GM19324 (cell line): ENCODE results near the gene DOCK7.
"Not testable (repeated sequence)": the region's sequence is repeated elsewhere in the genome, so short reads cannot be mapped to it uniquely, and the experiment has no call there.

Experiments
- ATAC-seq: cut with Tn5 transposase; IDR thresholded peaks from one replicate; pipeline ENCODE4 v1.9.1; 2021; ENCODE audit warnings: mild to moderate bottlenecking, moderate library complexity; ENCODE audit not compliant: unreplicated experiment, low FRiP score

DOCK7 gene

GRCh38 chr1:62698161-62698560 is 10.0 kb upstream of the DOCK7 start:
- not testable (repeated sequence) for ATAC-seq

GRCh38 chr1:62694479-62694878 is 6.3 kb upstream of the DOCK7 start:
- ATAC-seq = not testable (repeated sequence)

DNA sequence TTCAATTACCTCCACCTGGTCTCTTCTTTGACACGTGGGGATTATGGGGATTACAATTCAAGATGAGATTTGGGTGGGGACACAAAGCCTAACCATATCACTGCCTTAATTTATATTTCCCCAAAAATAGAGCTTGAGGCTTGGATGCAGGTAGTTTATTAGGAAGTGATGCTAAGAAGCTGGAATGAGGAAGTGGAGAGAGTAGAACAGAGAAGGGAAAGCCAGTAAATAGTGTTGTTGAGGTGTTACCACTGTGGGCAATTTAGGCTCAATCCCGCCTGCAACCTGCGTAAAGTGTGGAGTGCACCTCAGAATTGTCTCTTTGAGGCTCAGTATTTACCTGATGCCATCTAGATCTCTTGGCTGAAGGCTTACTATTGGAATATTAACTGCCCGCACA is 4.9 kb upstream of the DOCK7 start:
- ATAC-seq = no peak

DNA sequence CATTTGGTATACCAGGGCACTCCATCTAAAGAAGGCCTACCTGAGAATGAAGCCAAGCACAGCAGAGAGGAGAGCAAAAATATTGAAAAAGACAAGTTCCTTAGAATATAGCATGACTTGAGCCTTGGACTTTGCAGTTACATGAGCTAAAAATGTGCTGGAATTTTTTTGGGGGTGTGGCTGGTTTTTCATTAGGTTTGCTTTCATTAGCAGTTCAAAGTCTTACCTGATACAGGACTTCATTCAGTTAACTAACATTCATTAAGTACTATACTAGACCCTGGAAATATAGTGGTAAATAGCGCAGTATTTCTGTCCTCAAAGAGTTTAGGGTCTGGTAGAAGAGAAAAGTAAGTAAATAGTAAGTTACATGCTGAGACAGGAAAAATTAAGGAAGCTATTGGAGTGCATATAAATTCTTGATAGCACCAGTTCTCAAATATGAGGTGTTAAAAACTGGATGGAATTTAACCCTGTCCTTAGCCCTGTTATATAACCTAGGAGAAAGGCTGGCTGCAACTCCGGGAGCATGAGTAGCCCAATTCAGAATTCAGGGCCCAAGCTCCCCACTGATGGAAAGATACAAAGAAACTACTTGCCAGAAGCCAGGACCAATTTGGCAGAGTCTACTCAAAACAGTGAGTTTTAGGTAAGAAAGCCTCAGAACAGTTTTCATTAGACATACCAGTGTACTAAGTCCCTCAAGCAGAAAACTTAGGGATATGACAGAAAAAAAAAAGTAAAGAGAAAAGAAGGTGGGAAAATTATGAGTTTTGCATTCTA is 3.1 kb upstream of the DOCK7 start:
- no peak for ATAC-seq

DNA sequence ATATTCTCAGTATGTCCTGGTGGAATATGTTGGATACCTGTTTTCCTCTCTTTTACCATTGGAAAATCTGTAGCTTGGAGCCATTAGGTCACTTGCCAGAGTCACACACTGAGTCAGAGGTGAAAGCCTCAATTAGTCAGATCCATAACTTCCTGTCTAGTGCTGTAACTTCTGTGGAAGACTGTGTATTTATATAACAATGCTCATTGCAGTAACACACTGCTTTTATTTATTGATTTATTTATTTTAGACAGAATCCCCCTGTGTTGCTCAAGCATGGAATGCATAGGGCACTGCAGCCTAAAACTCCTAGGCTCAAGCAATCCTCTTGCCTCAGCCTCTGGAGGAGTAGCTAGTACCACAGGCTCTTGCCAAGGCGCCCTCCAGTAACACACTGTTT is 1.3 kb upstream of the DOCK7 start:
- no peak for ATAC-seq

DNA sequence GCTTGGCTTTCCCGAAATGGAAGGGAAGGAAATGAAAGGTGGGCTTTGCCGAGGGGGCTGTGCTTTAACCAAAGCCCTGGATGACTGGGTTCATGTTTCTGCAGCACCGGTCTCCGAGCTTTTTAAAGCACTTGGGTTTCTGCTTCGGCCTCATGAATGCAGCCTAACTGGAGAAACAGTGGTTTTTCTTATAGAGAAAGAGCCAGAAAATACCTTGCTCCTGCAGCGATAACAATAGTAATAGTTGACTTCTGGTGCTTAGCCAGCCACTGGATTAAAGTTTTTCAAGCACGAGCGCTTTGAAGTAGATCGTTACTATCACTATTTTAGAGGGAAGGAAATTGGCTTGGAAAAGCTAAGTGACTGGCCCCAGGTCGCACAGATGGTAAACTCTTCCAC is 500 bp upstream of the DOCK7 start:
- peak; percentile 3 for ATAC-seq

DNA sequence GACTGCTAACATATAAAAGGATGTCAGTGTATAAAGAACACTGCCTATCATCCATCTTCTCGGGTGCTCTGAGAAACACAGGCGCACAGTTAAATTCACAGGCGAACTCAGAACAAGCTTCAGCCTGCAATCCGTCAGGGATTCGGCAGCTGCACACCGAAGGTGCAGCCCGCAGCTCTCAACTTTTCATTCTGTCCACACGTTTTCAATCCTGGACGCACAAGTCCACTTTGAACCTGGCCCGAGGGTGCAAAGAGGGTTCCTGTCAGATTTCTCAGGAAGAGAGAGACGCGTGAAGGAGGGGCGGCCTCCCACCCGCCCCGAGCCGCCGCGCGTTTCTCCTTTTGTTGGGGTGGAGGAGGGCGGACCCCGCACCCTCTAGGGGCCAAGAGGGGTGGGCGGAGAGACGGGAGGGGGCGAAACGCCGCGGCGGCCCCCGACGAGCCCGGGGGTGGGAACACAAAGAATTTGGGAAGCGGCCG is 724 bp downstream of the DOCK7 start:
- peak; percentile 41 for ATAC-seq

DNA sequence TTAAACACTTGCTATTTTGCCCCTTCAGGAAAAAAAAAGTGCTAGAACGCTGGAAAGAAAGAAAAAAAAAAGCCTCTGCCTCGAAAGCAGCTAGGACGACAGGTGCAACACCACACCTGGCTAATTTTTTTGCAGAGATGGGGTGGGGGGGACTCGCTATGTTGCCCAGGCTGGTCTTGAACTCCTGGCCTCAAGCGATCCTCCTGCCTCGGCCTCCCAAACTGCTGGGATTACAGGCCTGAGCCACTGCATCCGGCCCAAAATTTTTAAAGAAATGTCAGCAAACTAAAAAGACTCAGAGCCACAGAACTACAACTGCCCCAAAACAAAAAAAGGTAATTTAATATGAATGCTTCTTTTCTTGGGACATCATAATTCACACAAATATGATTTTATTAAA is 1.4 kb downstream of the DOCK7 start:
- no peak for ATAC-seq

DNA sequence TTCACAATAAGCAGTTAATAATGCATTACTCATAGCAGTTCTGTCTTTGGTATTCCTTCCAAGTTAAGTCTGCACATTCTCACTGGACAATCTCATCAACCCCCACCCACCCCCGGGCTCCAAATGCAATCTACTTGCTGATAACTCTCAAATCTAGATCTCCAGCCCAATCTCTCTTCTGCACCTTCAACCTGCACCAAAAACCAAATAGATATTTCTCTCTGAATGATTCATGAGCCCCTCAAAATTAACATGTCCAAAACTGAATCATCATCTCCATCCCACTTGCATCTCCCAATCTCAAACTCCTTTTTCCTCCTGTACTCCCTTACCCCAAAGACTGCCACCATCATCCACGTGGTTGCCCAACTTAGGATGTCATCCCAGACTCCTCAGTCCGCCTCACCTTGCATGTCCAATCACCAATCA is 2.7 kb downstream of the DOCK7 start:
- ATAC-seq = no peak

GRCh38 chr1:62682531-62682930 is 5.7 kb downstream of the DOCK7 start:
- no peak for ATAC-seq

GRCh38 chr1:62680992-62681391 is 7.2 kb downstream of the DOCK7 start:
- ATAC-seq = not testable (repeated sequence)

DNA sequence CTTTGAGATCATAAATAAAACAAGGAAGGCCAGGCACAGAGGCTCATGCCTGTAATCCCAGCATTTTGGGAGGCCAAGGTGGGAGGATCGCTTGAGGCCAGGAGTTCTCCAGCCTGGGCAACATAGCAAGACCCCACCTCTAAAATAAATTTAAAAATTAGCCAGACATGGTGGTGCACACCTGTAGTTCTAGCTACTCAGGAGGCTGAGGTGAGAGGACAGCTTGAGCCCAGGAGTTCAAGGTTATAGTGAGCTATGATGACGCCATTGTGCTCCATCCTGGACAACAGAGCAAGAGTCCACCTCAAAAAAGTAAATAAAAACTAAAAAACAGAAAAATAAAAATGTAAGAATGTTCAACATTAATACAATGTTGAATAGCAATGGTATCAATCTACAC is 10.4 kb downstream of the DOCK7 start:
- ATAC-seq = not testable (repeated sequence)

DNA sequence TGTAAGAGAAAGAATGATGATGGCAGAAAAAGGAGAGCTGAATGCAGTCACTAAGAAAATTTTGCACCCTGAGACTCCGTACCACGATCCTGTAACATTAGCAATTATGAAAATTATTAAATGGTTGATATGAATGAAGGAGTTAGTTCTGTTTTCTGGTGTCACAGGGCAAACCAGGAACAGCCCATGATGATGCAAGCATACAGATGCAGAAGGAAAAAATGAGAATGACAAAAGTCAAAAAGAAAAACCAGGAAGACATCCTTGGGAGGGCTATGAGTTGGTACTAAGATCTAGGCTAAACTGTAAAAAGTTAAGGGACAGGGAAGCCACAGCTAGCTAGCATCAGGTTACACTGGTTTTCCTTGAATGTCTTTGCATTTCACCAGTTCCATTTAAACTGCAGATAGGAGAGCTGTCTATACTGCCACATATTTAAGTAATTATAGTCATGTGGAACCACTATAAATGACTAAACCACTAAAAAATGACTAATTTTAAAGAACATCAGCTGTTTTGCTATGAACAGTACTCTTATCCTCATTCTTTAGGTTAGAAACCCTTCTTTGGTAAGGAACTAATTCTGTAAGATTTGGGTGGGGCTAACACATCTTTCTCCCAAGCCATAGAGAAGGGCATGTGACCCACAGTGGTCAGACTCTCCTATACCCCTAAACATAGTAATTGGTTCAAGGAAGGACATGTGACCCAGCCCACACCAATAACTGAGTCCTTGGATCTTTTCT is 11.4 kb downstream of the DOCK7 start:
- ATAC-seq = no peak

DNA sequence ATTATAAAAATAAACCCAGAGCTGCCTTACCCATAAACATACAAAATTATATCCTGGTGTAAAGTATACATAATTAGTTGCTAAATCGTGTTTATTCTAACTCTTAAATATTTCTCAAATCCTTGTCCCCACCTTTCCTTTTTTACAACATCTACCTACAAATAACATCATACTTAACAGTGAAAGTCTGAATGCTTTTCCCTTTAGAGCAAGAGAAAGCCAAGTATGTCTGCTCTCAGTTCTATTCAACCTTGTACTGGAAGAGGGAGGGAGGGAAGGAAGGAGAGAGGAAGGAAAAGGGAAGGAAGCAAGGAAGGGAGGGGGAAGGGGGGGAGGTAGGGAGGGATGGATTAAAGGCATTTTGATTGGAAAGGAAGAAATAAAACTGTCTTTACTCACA is 14.6 kb downstream of the DOCK7 start:
- ATAC-seq = no peak

DNA sequence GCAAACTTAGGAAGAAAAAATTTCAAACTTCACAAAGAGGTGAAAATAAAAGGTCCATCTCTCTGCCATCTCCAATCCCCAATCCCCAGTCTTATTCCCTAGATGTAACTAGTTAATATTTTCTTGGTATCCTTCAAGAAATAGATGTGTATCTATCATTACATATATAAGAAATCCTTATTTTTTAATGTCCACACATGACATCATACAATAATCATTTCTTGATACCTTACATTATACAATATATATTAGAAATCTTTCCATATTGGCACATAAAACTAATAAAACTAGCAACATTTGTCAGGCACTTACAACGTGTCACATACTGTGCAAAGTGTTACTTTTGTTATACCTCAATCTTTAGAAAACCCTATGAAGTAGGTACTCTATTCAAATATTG is 16.2 kb downstream of the DOCK7 start:
- ATAC-seq = no peak

- no peak for ATAC-seq
Measured at GRCh38 chr1:62654744-62655143, 33.4 kb downstream of the DOCK7 start.

- ATAC-seq = no peak
Measured at GRCh38 chr1:62652387-62652786, 35.8 kb downstream of the DOCK7 start.

DNA sequence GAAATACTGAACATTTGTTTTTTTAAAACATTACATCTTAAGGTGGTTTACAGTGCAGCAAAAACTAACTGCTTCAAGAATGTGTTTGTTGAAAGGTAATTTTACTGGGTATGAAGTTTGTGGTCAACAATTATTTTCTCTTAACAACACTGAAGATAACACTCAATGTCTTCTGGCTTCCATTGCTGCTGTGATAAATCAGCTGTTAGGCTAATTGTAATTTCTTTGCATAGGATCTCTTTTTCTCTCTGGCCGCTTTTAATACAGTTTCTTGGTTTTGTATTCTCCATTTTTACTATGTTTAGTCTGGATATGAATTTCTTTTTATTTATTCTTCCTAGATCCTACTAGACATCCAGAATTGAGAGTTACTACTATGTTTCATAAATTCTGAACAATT is 44.9 kb downstream of the DOCK7 start:
- ATAC-seq = no peak

- ATAC-seq = no peak
Measured at GRCh38 chr1:62637392-62638105, 50.6 kb downstream of the DOCK7 start.

GRCh38 chr1:62628506-62628905 is 59.7 kb downstream of the DOCK7 start:
- ATAC-seq = no peak

DNA sequence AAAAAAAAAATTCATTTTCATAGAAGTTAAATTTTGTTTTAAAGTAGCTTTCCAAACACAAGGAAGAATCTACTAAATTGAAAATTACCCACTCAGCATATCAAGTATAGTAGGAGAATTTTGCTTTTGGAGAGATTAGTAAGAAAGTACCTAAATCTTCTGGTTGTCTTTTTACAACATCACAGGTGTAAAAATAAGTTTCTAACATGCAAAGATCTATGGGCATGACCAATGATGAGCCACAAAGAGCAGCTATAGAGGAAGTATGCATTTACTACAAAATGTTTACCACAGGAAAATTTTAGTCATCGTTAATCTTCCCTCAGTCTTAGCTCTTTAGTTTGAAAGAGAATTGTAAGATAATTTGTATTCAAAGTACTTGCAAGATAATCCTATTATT is 62.8 kb downstream of the DOCK7 start:
- no peak for ATAC-seq
